NCI-H2171 (cell line): ENCODE results near the gene PPIF.

ENCODE experiments used
- DNase-seq: peaks from one replicate; lab custom pipeline; 2025; lab: John Stamatoyannopoulos, UW

PPIF gene

GRCh38 chr10:79347226-79347893 is at the start of gene PPIF:
TSS of gene PPIF (plus strand) at chr10:79347469. CDS start at chr10:79347549, 80 bp downstream.
- peak; percentile 81 for DNase-seq

GRCh38 chr10:79298403-79299244 is 48.6 kb upstream of the PPIF start:
- no peak for DNase-seq

- DNase-seq, result no peak
Observed at GRCh38 chr10:79299397-79300241, 47.6 kb upstream of the PPIF start.

- DNase-seq, result no peak
Observed at GRCh38 chr10:79300711-79301110, 46.6 kb upstream of the PPIF start.

- DNase-seq, result no peak
Observed at GRCh38 chr10:79301754-79302530, 45.3 kb upstream of the PPIF start.

- DNase-seq, result no peak
Observed at GRCh38 chr10:79303631-79304478, 43.4 kb upstream of the PPIF start.

GRCh38 chr10:79304479-79305087 is 42.7 kb upstream of the PPIF start:
- DNase-seq, result no peak

- DNase-seq, result no peak
Observed at GRCh38 chr10:79305515-79305914, 41.8 kb upstream of the PPIF start.

GRCh38 chr10:79305988-79306387 is 41.3 kb upstream of the PPIF start:
- no peak for DNase-seq

- no peak for DNase-seq
Observed at GRCh38 chr10:79306644-79307220, 40.5 kb upstream of the PPIF start.

- no peak for DNase-seq
Observed at GRCh38 chr10:79308016-79308415, 39.3 kb upstream of the PPIF start.

GRCh38 chr10:79308969-79309665 is 38.2 kb upstream of the PPIF start:
- DNase-seq, result no peak

- no peak for DNase-seq
Observed at GRCh38 chr10:79310200-79310865, 36.9 kb upstream of the PPIF start.

- no peak for DNase-seq
Observed at GRCh38 chr10:79310911-79311573, 36.2 kb upstream of the PPIF start.

GRCh38 chr10:79311581-79312407 is 35.5 kb upstream of the PPIF start:
- DNase-seq, result no peak

- DNase-seq, result no peak
Observed at GRCh38 chr10:79312601-79313187, 34.6 kb upstream of the PPIF start.

GRCh38 chr10:79313320-79313719 is 33.9 kb upstream of the PPIF start:
- no peak for DNase-seq
